Anterior cingulate cortex (tissue), 58 donors: Measurements from ENCODE around the gene GDF15.

Experiments used
- DNase-seq, 58 donors: peaks; one replicate each; lab custom pipeline; 2025; lab: John Stamatoyannopoulos, UW

The GDF15 gene

GRCh38 chr19:18416778-18417249 is 30.9 kb downstream of the GDF15 start:
- peak in 56 of 58 donors; percentile 28 to 90 (median 75) for DNase-seq

DNA sequence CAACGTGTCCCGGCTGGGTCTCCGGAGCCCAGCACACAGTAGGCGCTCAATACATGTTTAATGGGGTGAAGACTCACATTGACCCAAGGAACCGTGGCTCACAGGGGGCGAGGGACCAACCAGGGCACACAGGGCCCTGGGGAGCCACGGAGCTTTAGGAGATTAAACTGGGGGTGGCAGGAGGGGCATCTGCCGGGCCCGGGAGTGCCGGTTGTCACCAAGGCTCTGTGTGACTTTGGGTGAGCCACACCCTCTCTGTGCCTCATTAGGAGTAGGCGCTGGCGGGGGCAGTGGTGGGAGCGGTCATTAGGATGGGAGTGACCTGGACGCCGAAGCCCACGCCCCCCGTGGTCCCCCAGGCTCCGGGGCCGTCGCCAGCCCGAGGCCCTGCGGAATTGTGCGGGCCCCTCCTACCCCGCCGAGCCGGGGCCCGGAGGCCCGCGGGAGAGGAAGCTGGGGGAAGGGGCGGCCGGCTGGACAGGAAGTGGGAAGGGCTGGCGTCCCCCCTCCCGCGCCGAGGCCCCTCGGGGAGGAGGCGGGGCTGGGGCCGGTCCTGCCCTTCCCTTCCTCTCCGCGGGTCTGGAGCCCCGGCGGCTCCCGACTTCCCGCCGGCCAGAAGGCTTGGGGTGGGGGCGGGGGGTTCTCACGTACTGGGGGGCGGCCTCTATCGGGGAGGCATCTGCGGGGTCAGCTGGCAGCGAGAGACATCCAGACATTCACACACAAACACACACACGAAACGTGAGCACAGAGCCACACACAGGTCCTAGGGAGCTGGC is 31.5 kb downstream of the GDF15 start:
- peak in 28 of 58 donors; percentile 12 to 71 (median 48) for DNase-seq

DNA sequence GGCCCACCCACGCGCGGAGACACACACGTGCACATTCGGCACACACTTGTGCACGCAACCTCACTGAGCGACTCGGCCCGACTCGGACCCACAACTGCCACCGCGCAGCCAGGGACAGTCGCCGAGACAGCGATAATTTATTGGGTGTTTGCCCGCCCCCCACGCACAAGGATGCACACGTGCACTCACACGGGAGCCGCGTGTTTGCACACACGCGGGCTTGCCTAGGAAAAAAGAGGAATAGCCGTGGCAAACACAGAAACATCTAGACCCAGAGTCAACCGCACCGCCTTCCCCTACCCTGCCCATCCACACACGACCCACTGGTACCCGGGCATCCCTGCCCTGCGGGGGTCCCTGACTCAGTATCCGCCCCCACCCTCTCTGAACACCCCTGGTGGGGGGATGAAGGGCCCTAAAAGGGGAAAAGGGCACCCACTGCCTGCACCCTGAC is 32.1 kb downstream of the GDF15 start:
- DNase-seq = peak in 11 of 58 donors; percentile 27 to 71 (median 48)

DNA sequence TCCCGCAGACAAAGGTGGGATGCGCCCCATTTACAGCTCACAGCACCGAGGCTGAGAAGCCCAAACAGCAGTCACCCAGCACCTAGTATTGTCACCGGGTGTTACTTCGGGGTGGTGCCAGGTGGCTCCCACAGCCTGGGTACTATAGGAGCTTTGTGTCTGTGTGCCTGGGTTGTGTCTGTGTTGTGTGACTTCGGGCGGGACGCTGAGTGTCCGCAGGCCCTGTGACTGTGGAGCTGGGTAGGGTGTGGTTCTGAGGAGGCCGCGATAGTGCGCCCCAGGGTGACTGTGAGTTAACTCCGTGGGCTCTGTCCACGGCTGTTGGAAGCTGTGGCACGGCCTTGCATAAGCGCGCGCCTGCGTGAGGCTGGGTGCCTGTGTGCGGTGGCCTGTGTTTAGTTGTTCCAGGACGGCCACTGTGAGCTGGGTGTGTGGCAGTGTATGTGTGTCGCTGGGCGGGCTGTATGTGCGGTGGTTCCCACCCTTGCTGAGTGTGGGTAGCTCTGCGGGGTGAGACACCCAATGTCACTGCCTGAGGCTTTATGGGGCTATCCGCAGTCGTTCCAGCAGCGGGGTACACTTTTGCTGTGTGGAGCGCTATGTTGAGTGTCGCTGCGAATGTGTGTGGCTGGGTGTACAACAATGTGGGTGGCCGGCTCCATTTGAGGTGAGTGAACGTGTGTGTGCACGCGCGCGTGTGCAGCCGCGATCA is 32.7 kb downstream of the GDF15 start:
- peak in 26 of 58 donors; percentile 35 to 79 (median 66) for DNase-seq

DNA sequence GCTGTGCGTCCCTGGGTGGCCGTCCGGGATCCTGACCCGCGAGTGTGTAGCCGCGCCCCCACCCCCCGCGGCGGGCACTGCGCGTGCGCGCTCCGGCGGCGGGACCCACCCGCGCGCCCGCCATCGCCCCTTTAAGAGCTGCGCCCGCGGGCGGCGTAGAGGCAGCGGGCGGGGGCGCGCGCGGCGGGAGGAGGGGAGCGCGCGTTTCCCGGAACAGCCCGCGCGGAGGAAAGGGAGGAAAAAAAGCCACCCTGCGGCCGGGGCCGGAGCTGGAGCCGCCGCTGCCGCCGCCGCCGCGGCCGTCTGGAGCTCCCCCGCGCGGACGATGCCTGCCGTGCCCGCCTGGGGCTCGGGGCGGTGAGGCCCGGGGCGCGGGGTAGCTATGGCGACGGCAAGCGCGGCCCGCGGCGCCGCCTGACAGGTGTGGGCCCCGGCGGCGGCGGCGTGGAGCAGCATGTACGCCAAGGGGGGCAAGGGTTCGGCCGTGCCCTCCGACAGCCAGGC is 33.3 kb downstream of the GDF15 start, which contains the start of gene SSBP4:
Gene SSBP4 (plus strand): TSS at position 204 of the 504 bp plus-strand sequence. CDS start 251 bp downstream, at position 455.
- peak in 47 of 58 donors; percentile 26 to 84 (median 62) for DNase-seq

- DNase-seq = no peak
Observed at GRCh38 chr19:18419699-18420460, 33.9 kb downstream of the GDF15 start.

GRCh38 chr19:18420930-18421329 is 35.0 kb downstream of the GDF15 start:
- no peak for DNase-seq

DNA sequence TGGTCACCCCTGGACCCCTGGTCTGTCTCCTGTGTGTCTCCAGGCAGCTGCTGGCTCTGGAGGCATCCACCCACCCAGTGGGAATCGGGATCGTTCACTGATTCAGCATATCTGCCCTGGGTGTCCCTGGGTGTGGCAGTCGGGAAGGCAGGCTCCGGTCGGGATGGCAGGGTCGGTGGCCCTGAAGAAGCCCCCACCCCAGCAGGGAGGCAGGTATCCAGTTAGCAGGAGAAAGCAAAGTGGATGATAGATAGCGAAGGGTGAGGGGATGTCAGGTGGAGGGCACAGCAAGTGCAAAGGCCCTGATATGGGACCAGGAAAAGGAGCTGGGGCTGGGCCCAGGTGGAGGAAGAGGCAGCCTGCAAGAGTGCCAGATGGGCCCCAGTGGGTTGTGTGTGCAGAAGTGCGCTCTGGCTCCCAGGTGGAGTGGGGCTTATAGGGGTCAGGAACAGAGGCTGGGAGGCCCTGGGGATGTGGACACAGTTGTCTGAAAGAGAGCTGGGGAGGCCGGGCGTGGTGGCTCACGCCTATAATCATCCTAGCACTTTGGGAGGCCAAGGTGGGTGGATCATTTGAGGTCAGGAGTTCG is 35.5 kb downstream of the GDF15 start:
- no peak for DNase-seq

DNA sequence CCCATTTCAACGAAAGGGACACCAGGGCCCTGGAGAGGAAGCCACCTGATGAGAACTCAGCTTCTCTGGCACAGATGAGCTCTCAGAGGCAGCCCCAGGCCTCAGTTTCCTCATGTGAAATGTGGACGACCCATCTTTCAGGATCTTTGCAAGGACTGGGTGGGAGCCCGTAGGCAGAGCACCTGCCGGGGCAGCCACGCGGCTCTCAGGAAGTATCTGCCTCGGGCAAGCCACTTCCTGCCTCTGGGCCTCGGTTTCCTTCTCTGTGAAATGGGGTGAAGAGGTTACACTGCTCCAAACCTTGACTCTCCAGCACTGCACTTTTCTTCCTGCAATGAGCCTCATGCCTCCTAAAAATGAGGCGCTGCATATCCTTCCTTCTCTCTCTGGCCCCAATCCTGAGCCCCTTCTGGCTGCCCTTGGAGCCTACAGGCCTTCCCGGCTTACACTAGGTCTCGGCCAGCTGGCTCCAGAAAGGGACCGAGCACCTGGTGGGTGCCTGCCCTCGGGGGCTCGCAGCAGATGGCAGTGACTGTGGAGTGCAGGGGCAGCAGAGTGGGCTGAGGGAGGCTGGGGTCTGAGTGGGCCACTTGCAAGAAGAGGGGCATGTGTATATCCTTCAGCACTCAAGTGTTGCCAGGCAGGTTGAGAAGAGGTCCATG is 36.7 kb downstream of the GDF15 start:
- peak in 1 of 58 donors; percentile 39 for DNase-seq

GRCh38 chr19:18423258-18424020 is 37.5 kb downstream of the GDF15 start:
- DNase-seq = peak in 1 of 58 donors; percentile 29

- DNase-seq = no peak
Observed at GRCh38 chr19:18424122-18424889, 38.3 kb downstream of the GDF15 start.

GRCh38 chr19:18424890-18425514 is 39.0 kb downstream of the GDF15 start:
- DNase-seq = no peak

DNA sequence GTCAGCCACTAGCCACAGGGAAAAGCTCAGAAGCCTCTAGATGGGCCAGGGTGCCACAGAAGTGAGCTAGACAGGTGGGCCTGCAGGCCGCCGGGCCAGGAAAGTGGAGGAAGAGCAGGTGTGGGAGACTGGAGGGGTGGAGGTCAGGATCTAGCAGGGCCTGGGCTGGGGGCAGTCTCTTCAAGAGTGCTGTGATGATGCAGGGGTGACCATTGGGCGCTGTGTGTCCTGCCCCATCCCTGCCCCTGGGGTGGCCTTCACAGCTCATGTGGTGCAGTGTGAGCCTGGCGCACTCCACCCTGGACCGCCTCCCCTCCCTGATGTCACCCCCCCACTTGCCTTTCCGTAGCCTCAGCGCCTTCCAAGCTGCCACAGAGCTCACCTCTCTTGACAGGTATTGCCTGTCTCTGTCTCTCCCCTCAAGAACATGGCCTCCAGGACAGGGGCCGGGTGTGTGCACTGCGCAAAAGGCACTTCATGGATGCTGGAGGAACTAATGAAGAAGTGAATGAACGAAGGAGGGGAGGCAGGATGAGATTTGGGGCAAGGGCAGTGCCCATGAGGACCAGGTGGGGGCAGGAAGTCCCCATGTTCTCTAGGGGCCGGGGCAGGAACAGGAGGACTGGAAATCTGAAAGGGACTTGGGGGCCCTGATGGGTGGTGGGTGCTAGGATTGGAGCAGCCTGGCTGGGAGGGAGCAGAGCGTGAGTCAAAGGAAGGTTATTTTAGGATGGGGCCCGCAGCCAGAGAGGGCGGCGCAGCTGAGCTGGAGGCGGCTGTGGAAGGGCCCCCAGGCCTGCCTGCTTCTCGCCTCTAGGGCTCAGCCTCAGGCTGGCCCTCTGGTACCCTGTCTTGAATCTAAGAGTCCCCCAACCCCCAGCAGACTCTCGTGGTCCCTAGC is 39.8 kb downstream of the GDF15 start:
- peak in 30 of 58 donors; percentile 10 to 67 (median 30) for DNase-seq

GRCh38 chr19:18426416-18426767 is 40.4 kb downstream of the GDF15 start:
- no peak for DNase-seq

- DNase-seq = no peak
Observed at GRCh38 chr19:18427080-18427742, 41.3 kb downstream of the GDF15 start.

DNA sequence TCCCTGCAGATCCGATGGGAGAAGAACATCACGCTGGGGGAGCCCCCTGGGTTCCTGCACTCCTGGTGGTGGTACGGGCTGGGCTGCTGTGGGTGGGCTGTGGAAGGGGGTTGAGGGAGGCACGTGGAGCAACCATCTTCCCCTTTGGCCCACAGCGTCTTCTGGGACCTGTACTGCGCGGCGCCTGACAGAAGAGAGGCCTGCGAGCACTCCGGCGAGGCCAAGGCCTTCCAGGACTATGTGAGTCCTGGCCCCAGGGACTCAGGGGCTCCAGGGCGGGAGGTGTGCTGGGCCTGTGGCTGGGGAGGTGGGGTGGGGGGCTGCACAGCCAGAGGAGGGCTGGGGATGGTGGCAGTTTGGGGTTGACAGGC is 41.8 kb downstream of the GDF15 start:
- no peak for DNase-seq
